SU-DHL-6 (cell line): ENCODE measurements around the gene CCDC194.

Source experiments
- H2AFZ ChIP-seq: fragments of 200-600 bp; sonication (generic); 2 replicates; pipeline ENCODE4 v1.6.1; 2014; ENCODE audit warnings: low read depth, mild to moderate bottlenecking, moderate library complexity, mixed read lengths, antibody characterized with exemption, low read length; ENCODE audit not compliant: severe bottlenecking
- H3F3A ChIP-seq: fragments of 200-600 bp; shearing (Covaris generic); 2 replicates; pipeline ENCODE4 v1.6.0; 2016; ENCODE audit warnings: antibody characterized with exemption, mild to moderate bottlenecking; ENCODE audit not compliant: insufficient read depth
- H3K27ac ChIP-seq: fragments of 200-600 bp; sonication (generic); 2 replicates; pipeline ENCODE4 v1.5.1; 2016; ENCODE audit warnings: low read depth, mild to moderate bottlenecking, low read length, moderate library complexity, mixed read lengths
- H3K27me3 ChIP-seq: fragments of 200-600 bp; sonication (generic), shearing (Covaris generic); 2 replicates; pipeline ENCODE4 v1.6.0; 2014; ENCODE audit warnings: mild to moderate bottlenecking, low read length
- H3K36me3 ChIP-seq: fragments of 200-600 bp; sonication (generic); 2 replicates; pipeline ENCODE4 v1.6.1; 2014; ENCODE audit warnings: mild to moderate bottlenecking, low read length, mixed read lengths
- H3K4me2 ChIP-seq: fragments of 300-600, 200-600 bp; shearing (Covaris generic), sonication (generic); 2 replicates; pipeline ENCODE4 v1.6.0; 2014; ENCODE audit warnings: low read length, low read depth, mild to moderate bottlenecking; ENCODE audit not compliant: poor library complexity, severe bottlenecking
- H3K4me3 ChIP-seq: fragments of 200-600 bp; sonication (generic); 2 replicates; pipeline ENCODE4 v1.5.1; 2014; ENCODE audit warnings: antibody characterized with exemption, low read length, mild to moderate bottlenecking, mixed read lengths; ENCODE audit not compliant: insufficient read depth, poor library complexity, severe bottlenecking
- H3K79me2 ChIP-seq: fragments of 200-600 bp; sonication (generic); 2 replicates; pipeline ENCODE4 v1.6.1; 2014; ENCODE audit warnings: mild to moderate bottlenecking, low read length, moderate library complexity; ENCODE audit not compliant: insufficient read depth
- H3K9ac ChIP-seq: fragments of 200-600 bp; sonication (generic); 2 replicates; pipeline ENCODE4 v1.7.0; 2014; ENCODE audit warnings: mild to moderate bottlenecking, low read length
- H3K9me2 ChIP-seq: fragments of 200-600 bp; sonication (generic); replicated peaks from 2 replicates; pipeline ENCODE4 v1.6.1; 2014; ENCODE audit warnings: low read length; ENCODE audit not compliant: insufficient read depth
- H3K9me3 ChIP-seq: fragments of 200-600 bp; sonication (generic); 2 replicates; pipeline ENCODE4 v1.6.1; 2014; ENCODE audit warnings: low read length, mixed read lengths; ENCODE audit not compliant: insufficient read depth
- H4K20me1 ChIP-seq: fragments of 200-600 bp; sonication (generic); 2 replicates; pipeline ENCODE4 v1.6.1; 2014; ENCODE audit warnings: low read depth, mild to moderate bottlenecking, antibody characterized with exemption, low read length, moderate library complexity, mixed read lengths
- CTCF ChIP-seq: fragments of 200-600 bp; sonication (generic); IDR thresholded peaks from one replicate; pipeline ENCODE4 v1.5.1; 2017; ENCODE audit warnings: antibody characterized with exemption, mild to moderate bottlenecking, low read length, moderate library complexity; ENCODE audit not compliant: insufficient read depth, poor library complexity, severe bottlenecking
- EZH2phosphoT487 ChIP-seq: fragments of 200-600 bp; sonication (generic), shearing (Covaris generic); conservative IDR thresholded peaks from 2 replicates; pipeline ENCODE4 v1.6.1; 2018; ENCODE audit warnings: mild to moderate bottlenecking, antibody characterized with exemption, low read length, moderate library complexity, mixed read lengths

Gene CCDC194

GRCh38 chr19:17429641-17430113, 35.7 kb upstream of the CCDC194 start:
- Histone ChIP-seq H4K20me1 (no peaks in the 10 kb centered on the region), H2AFZ (no peak overlapping the region), H3K79me2 (no peaks in the 10 kb centered on the region), H3K27ac (no peak overlapping the region), H3K4me2 (no peak overlapping the region), H3K36me3 (no peaks in the 10 kb centered on the region), H3K9ac (no peak overlapping the region), H3K27me3 (no peaks in the 10 kb centered on the region), H3F3A (no peaks in the 10 kb centered on the region), H3K4me3 (no peak overlapping the region), H3K9me2 (no peaks in the 10 kb centered on the region), H3K9me3 (no peaks in the 10 kb centered on the region)
- TF ChIP-seq EZH2phosphoT487, result no peak
- TF ChIP-seq CTCF, result no peak

GRCh38 chr19:17424743-17425365, 30.9 kb upstream of the CCDC194 start:
- no peaks in the 10 kb centered on the region for H3K36me3 ChIP-seq
- no peak overlapping the region for H2AFZ ChIP-seq
- no peaks in the 10 kb centered on the region for H3K9me3 ChIP-seq
- H3K4me3 ChIP-seq, result no peak overlapping the region
- H3K4me2 ChIP-seq, result no peak overlapping the region
- no peaks in the 10 kb centered on the region for H3K27me3 ChIP-seq
- H3K27ac ChIP-seq, result no peak overlapping the region
- no peaks in the 10 kb centered on the region for H4K20me1 ChIP-seq
- no peak for TF ChIP-seq EZH2phosphoT487
- TF ChIP-seq CTCF, result peak; percentile 17
- H3K9ac ChIP-seq, result no peak overlapping the region
- no peaks in the 10 kb centered on the region for H3K9me2 ChIP-seq
- H3F3A ChIP-seq, result no peaks in the 10 kb centered on the region
- no peaks in the 10 kb centered on the region for H3K79me2 ChIP-seq

GRCh38 chr19:17423429-17424208, 29.6 kb upstream of the CCDC194 start:
- Histone ChIP-seq H3K9ac (no peak overlapping the region), H3K4me2 (no peak overlapping the region), H3K79me2 (no peaks in the 10 kb centered on the region), H3K9me2 (no peaks in the 10 kb centered on the region), H3K36me3 (no peaks in the 10 kb centered on the region), H3K27me3 (no peaks in the 10 kb centered on the region), H2AFZ (no peak overlapping the region), H3K4me3 (no peak overlapping the region), H4K20me1 (no peaks in the 10 kb centered on the region), H3K9me3 (no peaks in the 10 kb centered on the region), H3K27ac (no peak overlapping the region), H3F3A (peaks cover 7% of the 10 kb centered on the region; the same call in 1 of the 2 replicates)
- TF ChIP-seq CTCF, result no peak
- TF ChIP-seq EZH2phosphoT487, result no peak
